NCI-H1417 (cell line): ENCODE measurements around the gene NCOA7.
"Not testable (repeated sequence)": the region's sequence is repeated elsewhere in the genome, so short reads cannot be mapped to it uniquely, and the experiment has no call there.

Experiments used
- DNase-seq, 3 experiments: peaks; one replicate each; lab custom pipeline; 2025; lab: John Stamatoyannopoulos, UW

Gene NCOA7

GRCh38 chr6:125791151-125791819 is 525 bp downstream of the NCOA7 start:
- DNase-seq = peak; percentile 45 to 83 (median 71)

- DNase-seq = no peak
These were observed 1.0 kb downstream of the NCOA7 start for GRCh38 chr6:125791820-125792165.

- DNase-seq = no peak
These were observed 1.4 kb downstream of the NCOA7 start for GRCh38 chr6:125792172-125792571.

GRCh38 chr6:125792680-125793079 is 1.9 kb downstream of the NCOA7 start:
- DNase-seq = no peak

- DNase-seq = no peak
These were observed 2.5 kb downstream of the NCOA7 start for GRCh38 chr6:125793280-125793679.

- no peak for DNase-seq
These were observed 3.1 kb downstream of the NCOA7 start for GRCh38 chr6:125793863-125794262.

- DNase-seq = peak in 1 of 3 experiments; percentile 17
These were observed 3.8 kb downstream of the NCOA7 start for GRCh38 chr6:125794342-125795137.

GRCh38 chr6:125795301-125795700 is 4.5 kb downstream of the NCOA7 start:
- DNase-seq = no peak

- DNase-seq = peak in 2 of 3 experiments; percentile 4 to 24
These were observed 6.5 kb downstream of the NCOA7 start for GRCh38 chr6:125797120-125797885.

- no peak for DNase-seq
These were observed 7.2 kb downstream of the NCOA7 start for GRCh38 chr6:125797886-125798444.

GRCh38 chr6:125798734-125799508 is 8.2 kb downstream of the NCOA7 start:
- DNase-seq = no peak

- no peak for DNase-seq
These were observed 11.6 kb downstream of the NCOA7 start for GRCh38 chr6:125802383-125802782.

GRCh38 chr6:125802943-125803377 is 12.2 kb downstream of the NCOA7 start:
- no peak for DNase-seq

GRCh38 chr6:125804264-125804663 is 13.5 kb downstream of the NCOA7 start:
- peak in 1 of 3 experiments; percentile 12 for DNase-seq

- not testable (repeated sequence) for DNase-seq
These were observed 14.2 kb downstream of the NCOA7 start for GRCh38 chr6:125804866-125805425.

- DNase-seq = no peak
These were observed 16.1 kb downstream of the NCOA7 start for GRCh38 chr6:125806813-125807212.

- DNase-seq = no peak
These were observed 16.5 kb downstream of the NCOA7 start for GRCh38 chr6:125807293-125807692.

- no peak for DNase-seq
These were observed 17.3 kb downstream of the NCOA7 start for GRCh38 chr6:125808060-125808459.

- DNase-seq = no peak
These were observed 17.8 kb downstream of the NCOA7 start for GRCh38 chr6:125808591-125808990.

GRCh38 chr6:125809570-125810170 is 18.9 kb downstream of the NCOA7 start:
- DNase-seq = peak in 2 of 3 experiments; percentile 69 to 71

- DNase-seq = peak; percentile 18 to 96 (median 87)
These were observed 19.7 kb downstream of the NCOA7 start for GRCh38 chr6:125810445-125810844.
